SIG-M5 (cell line): ENCODE results near the gene CAMK2N1.
"Not testable (repeated sequence)": the region's sequence is repeated elsewhere in the genome, so short reads cannot be mapped to it uniquely, and the experiment has no call there.

Experiments
- DNase-seq: peaks from one replicate; lab custom pipeline; 2025; lab: John Stamatoyannopoulos, UW

Gene CAMK2N1

GRCh38 chr1:20485527-20486456 is at the start of gene CAMK2N1:
TSS of gene CAMK2N1 (minus strand) at chr1:20486210. CDS start at chr1:20485379, 831 bp downstream.
- no peak for DNase-seq

GRCh38 chr1:20534659-20535417 is 48.8 kb upstream of the CAMK2N1 start:
- DNase-seq, result no peak

GRCh38 chr1:20533635-20534034 is 47.6 kb upstream of the CAMK2N1 start:
- DNase-seq, result no peak

GRCh38 chr1:20530901-20531300 is 44.9 kb upstream of the CAMK2N1 start:
- no peak for DNase-seq

- no peak for DNase-seq
These were observed 44.3 kb upstream of the CAMK2N1 start for GRCh38 chr1:20530306-20530705.

GRCh38 chr1:20528221-20528620 is 42.2 kb upstream of the CAMK2N1 start:
- no peak for DNase-seq

- DNase-seq, result no peak
These were observed 40.3 kb upstream of the CAMK2N1 start for GRCh38 chr1:20526267-20526666.

- no peak for DNase-seq
These were observed 36.2 kb upstream of the CAMK2N1 start for GRCh38 chr1:20521960-20522861.

GRCh38 chr1:20519609-20520262 is 33.7 kb upstream of the CAMK2N1 start:
- not testable (repeated sequence) for DNase-seq

GRCh38 chr1:20511518-20512428 is 25.8 kb upstream of the CAMK2N1 start:
- DNase-seq, result no peak

- no peak for DNase-seq
These were observed 22.4 kb upstream of the CAMK2N1 start for GRCh38 chr1:20508411-20508771.

GRCh38 chr1:20507564-20508410 is 21.8 kb upstream of the CAMK2N1 start, which contains the start of gene MUL1:
TSS of gene MUL1 (minus strand) at chr1:20508151. CDS start at chr1:20508024, 127 bp downstream.
- peak; percentile 45 for DNase-seq

GRCh38 chr1:20507248-20507563 is 21.2 kb upstream of the CAMK2N1 start:
- no peak for DNase-seq

- DNase-seq, result no peak
These were observed 19.5 kb upstream of the CAMK2N1 start for GRCh38 chr1:20505488-20505887.

GRCh38 chr1:20500716-20501115 is 14.7 kb upstream of the CAMK2N1 start:
- no peak for DNase-seq

- DNase-seq, result no peak
These were observed 13.7 kb upstream of the CAMK2N1 start for GRCh38 chr1:20499718-20500117.

GRCh38 chr1:20499105-20499504 is 13.1 kb upstream of the CAMK2N1 start:
- DNase-seq, result no peak

- DNase-seq, result no peak
These were observed 12.1 kb upstream of the CAMK2N1 start for GRCh38 chr1:20498116-20498515.

GRCh38 chr1:20497506-20497905 is 11.5 kb upstream of the CAMK2N1 start:
- DNase-seq, result no peak
